Adrenal gland (tissue), 12 donors: ENCODE data around the gene ZNF277. TPM values are rescaled to one million over a fixed set of nuclear protein-coding genes. Genes with fewer than 3 reads are reported as not detected.

ENCODE experiments used
- DNase-seq, 7 donors: peaks; one replicate each; pipeline ENCODE4 v3.0.0-alpha.2; 2019 to 2020
- H3K27ac ChIP-seq, 5 donors: fragments of 200-600 bp; sonication (generic) in 4 of 5; 1 replicate in 3 of 5; 2 replicates in 2 of 5; pipeline versions ENCODE4 v1.5.1 to v1.8.0; 2016 to 2020; ENCODE audit warnings: mild to moderate bottlenecking in 1 of 5
- H3K27me3 ChIP-seq: fragments of 200-600 bp; 2 replicates; pipeline ENCODE4 v1.8.0; 2021
- H3K36me3 ChIP-seq, 2 donors: fragments of 200-600 bp; replicated peaks in 1 of 2; 1 replicate in 1 of 2; 2 replicates in 1 of 2; pipeline versions ENCODE4 v1.5.1 to v1.8.0; 2018 to 2022
- H3K4me1 ChIP-seq, 2 donors: fragments of 200-600 bp; replicated peaks in 1 of 2; 1 replicate in 1 of 2; 2 replicates in 1 of 2; pipeline versions ENCODE4 v1.5.1 to v1.8.0; 2018 to 2021
- H3K4me3 ChIP-seq, 4 donors: fragments of 200-600 bp; sonication (generic) in 3 of 4; one replicate each; pipeline ENCODE4 v1.5.1; 2016 to 2018
- H3K9me3 ChIP-seq, 3 donors: fragments of 200-600 bp; sonication (generic) in 1 of 3; replicated peaks in 1 of 3; 1 replicate in 2 of 3; 2 replicates in 1 of 3; pipeline versions ENCODE4 v1.5.1 to v1.8.0; 2016 to 2021
- CTCF ChIP-seq, 6 experiments: fragments of 450-650 bp in 4 of 6; fragments of 200-600 bp in 2 of 6; sonication (generic) in 1 of 6; IDR thresholded peaks; 1 replicate in 5 of 6; 2 replicates in 1 of 6; pipeline versions ENCODE4 v1.5.1 to v1.8.0; 2016 to 2021; ENCODE audit warnings: antibody characterized with exemption in 6 of 6, mild to moderate bottlenecking in 2 of 6, moderate library complexity in 1 of 6
- POLR2A ChIP-seq, 2 donors: fragments of 450-650 bp; IDR thresholded peaks; one replicate each; pipeline ENCODE4 v1.6.1; 2017; ENCODE audit warnings: antibody characterized with exemption in 2 of 2, mild to moderate bottlenecking in 2 of 2, moderate library complexity in 1 of 2
- WGBS, 4 donors: extraction: QIAGEN DNeasy Blood & Tissue Kit in 2 of 4; methylation state at CpG; one replicate each; pipeline versions ENCODE4 v1.1.5 to v1.1.7; 2013 to 2017; 5-methylcytosine and 5-hydroxymethylcytosine counted together
- intact Hi-C, 2 donors: fragments of 100-400 bp; cut with DNase I; formaldehyde crosslinking; loops; one replicate each; pipeline versions ENCODE4 v1.14.1 to v1.15.0; 2022 to 2023
- polyA plus RNA-seq, 3 donors: library from polyadenylated mRNA; stranded (reverse); fragments of 200-250 nt in 2 of 3; fragments of 350-450 nt in 1 of 3; fragmentation: Illumina TruSeq in 1 of 3; extraction: RNeasy Lipid Tissue Mini Kit (QIAGEN cat#74804) in 1 of 3; gene quantifications; one replicate each; pipeline ENCODE4 v1.2.3, GENCODE V29; 2013 to 2014
- total RNA-seq, 9 donors: library from RNA; depleted of rRNA in 4 of 9; stranded (reverse); fragments of >200 nt in 4 of 9; fragments of 120-200 nt in 1 of 9; fragmentation: NEBNext Ultra II Directional in 1 of 9; extraction: Animal tissue kit (Norgen Biotek cat#: 25700) in 1 of 9; gene quantifications; one replicate each; pipeline versions ENCODE4 v1.1.0 to v1.2.4, GENCODE V29; 2013 to 2023
- donor health status: healthy with polysubstance abuse.
- donor health status: Bipolar disorder and iron deficiency.
- donor health status: DM: yes; HTN: yes; CAD: no.
- donor health status: DM: no; HTN: no; CAD: no.
- donor health status: DM: no; HTN: no; CAD: no.
- donor health status: DM: yes; HTN: yes; CAD: no.

The ZNF277 gene
- total and polyA plus RNA-seq, 12 donors = 12.6 to 30.6 (median 19.7) TPM

GRCh38 chr7:112172870-112173567 lies 33.5 kb upstream of the ZNF277 start:
- Histone ChIP-seq H3K27ac (peak overlapping the region in 2 of 5 donors; percentile 19 to 41), H3K9me3 (no peaks in the 10 kb centered on the region), H3K4me3 (no peak overlapping the region), H3K4me1 (no peaks in the 10 kb centered on the region), H3K36me3 (no peaks in the 10 kb centered on the region), H3K27me3 (no peaks in the 10 kb centered on the region)
- 73 to 81% (median 76%) methylated on average over 8 of the region's 8 CpGs for WGBS, 4 donors
- intact Hi-C loops = no loop called here
- DNase-seq = no peak
- no peak for TF ChIP-seq CTCF (IDR thresholded peaks at IDR 0.05)
- no peak for TF ChIP-seq POLR2A (IDR thresholded peaks at IDR 0.05)

- H3K27me3 ChIP-seq = no peaks in the 10 kb centered on the region
- H3K4me1 ChIP-seq = no peaks in the 10 kb centered on the region
- WGBS, 4 donors = 75 to 81% (median 79%) methylated on average over 4 of the region's 4 CpGs
- no peak overlapping the region for H3K4me3 ChIP-seq
- intact Hi-C loops = no loop called here
- DNase-seq = no peak
- TF ChIP-seq CTCF (IDR thresholded peaks at IDR 0.05) (no peak), POLR2A (IDR thresholded peaks at IDR 0.05) (no peak)
- H3K36me3 ChIP-seq = no peaks in the 10 kb centered on the region
- no peaks in the 10 kb centered on the region for H3K9me3 ChIP-seq
- peak overlapping the region in 1 of 5 donors; percentile 19 for H3K27ac ChIP-seq
These were observed 33.0 kb upstream of the ZNF277 start for GRCh38 chr7:112173568-112173905.

GRCh38 chr7:112174192-112174591 lies 32.3 kb upstream of the ZNF277 start:
- H3K27ac ChIP-seq = no peak overlapping the region
- TF ChIP-seq POLR2A (IDR thresholded peaks at IDR 0.05) = no peak
- no peak for TF ChIP-seq CTCF (IDR thresholded peaks at IDR 0.05)
- no peaks in the 10 kb centered on the region for H3K4me1 ChIP-seq
- intact Hi-C loops = no loop called here
- no peak overlapping the region for H3K4me3 ChIP-seq
- no peaks in the 10 kb centered on the region for H3K9me3 ChIP-seq
- no peaks in the 10 kb centered on the region for H3K36me3 ChIP-seq
- no peak for DNase-seq
- H3K27me3 ChIP-seq = no peaks in the 10 kb centered on the region
- 76 to 86% (median 78%) methylated on average over 3 of the region's 3 CpGs for WGBS, 4 donors

- Histone ChIP-seq H3K4me3 (no peak overlapping the region), H3K36me3 (no peaks in the 10 kb centered on the region), H3K27me3 (no peaks in the 10 kb centered on the region), H3K4me1 (peaks cover 0 to 3% of the 10 kb centered on the region in 2 donors), H3K9me3 (no peaks in the 10 kb centered on the region), H3K27ac (no peak overlapping the region)
- intact Hi-C loops = no loop called here
- TF ChIP-seq CTCF (IDR thresholded peaks at IDR 0.05) (no peak), POLR2A (IDR thresholded peaks at IDR 0.05) (no peak)
- 58 to 81% (median 78%) methylated on average over 2 of the region's 2 CpGs for WGBS, 4 donors
- DNase-seq = no peak
These were observed 30.3 kb upstream of the ZNF277 start for GRCh38 chr7:112176241-112176640.
